Activated CD8-positive, alpha-beta memory T cell treated with anti-CD3 and anti-CD28 coated beads, Interleukin-2, amount 10 ng/mL, durations not matched to agents 7 days and 5 days (primary cell): ENCODE results near the gene ABCD2. TPM values are rescaled to one million over a fixed set of nuclear protein-coding genes. Genes with fewer than 3 reads are reported as not detected.

ENCODE experiments used
- ATAC-seq: fragments of 150-1000 bp; cut with Tn5 transposase; one replicate; pipeline ENCODE4 v1.10.0; 2021; ENCODE audit warnings: moderate library complexity
- CTCF ChIA-PET: fragments of 350-600 bp; sonication (Branson Sonifier 250); formaldehyde crosslinking; loops from one replicate; lab custom pipeline; 2021; ENCODE audit warnings: antibody characterized with exemption; lab: Charles Lee
- DNase-seq: peaks from one replicate; pipeline ENCODE4 v3.0.0-alpha.2; 2020
- H3K27ac Mint-ChIP-seq: one replicate; pipeline ENCODE4 v1.8.0; 2021; ENCODE audit warnings: mild to moderate bottlenecking, mixed read lengths
- H3K27me3 Mint-ChIP-seq: one replicate; pipeline ENCODE4 v1.8.0; 2021; ENCODE audit warnings: mixed read lengths
- H3K36me3 Mint-ChIP-seq: one replicate; pipeline ENCODE4 v1.8.0; 2021; ENCODE audit warnings: mild to moderate bottlenecking, mixed read lengths
- H3K4me1 Mint-ChIP-seq: one replicate; pipeline ENCODE4 v1.8.0; 2021; ENCODE audit warnings: mixed read lengths
- H3K4me3 Mint-ChIP-seq: one replicate; pipeline ENCODE4 v1.8.0; 2021; ENCODE audit warnings: mild to moderate bottlenecking, moderate library complexity, mixed read lengths
- H3K9me3 Mint-ChIP-seq: one replicate; pipeline ENCODE4 v1.8.0; 2022; ENCODE audit warnings: low read depth, mixed read lengths
- total RNA-seq, 2 experiments: library from RNA; stranded (reverse); gene quantifications; one replicate each; pipeline ENCODE4 v1.2.3, GENCODE V29; 2021

ABCD2 gene
- total RNA-seq, 2 experiments from 2014 or later = 25.0 to 26.6 TPM

GRCh38 chr12:39622306-39622705, 2.7 kb upstream of the ABCD2 start:
- CTCF ChIA-PET = interaction anchor here (1.7 to 2.0 kb wide), 3 partner anchors 10 to 304 kb away, joined by 4 to 9 read pairs (median 7); no protein-coding TSS in a partner anchor
- H3K27ac Mint-ChIP-seq = no peak overlapping the region
- DNase-seq = peak; percentile 68
- H3K9me3 Mint-ChIP-seq = no peaks in the 10 kb centered on the region
- ATAC-seq = no peak
- H3K27me3 Mint-ChIP-seq = no peaks in the 10 kb centered on the region
- peaks cover 15% of the 10 kb centered on the region for H3K36me3 Mint-ChIP-seq
- H3K4me3 Mint-ChIP-seq = peak overlapping the region; percentile 25
- peaks cover 39% of the 10 kb centered on the region for H3K4me1 Mint-ChIP-seq

GRCh38 chr12:39621670-39622069, 2.1 kb upstream of the ABCD2 start:
- Mint-ChIP-seq H3K27me3 (no peaks in the 10 kb centered on the region), H3K27ac (no peak overlapping the region), H3K36me3 (peaks cover 18% of the 10 kb centered on the region), H3K4me3 (no peak overlapping the region), H3K4me1 (peaks cover 38% of the 10 kb centered on the region), H3K9me3 (no peaks in the 10 kb centered on the region)
- DNase-seq = no peak
- ATAC-seq = no peak
- CTCF ChIA-PET = interaction anchor here (1.7 to 2.0 kb wide), 3 partner anchors 10 to 304 kb away, joined by 4 to 9 read pairs (median 7); no protein-coding TSS in a partner anchor

- CTCF ChIA-PET = interaction anchor here (0.9 to 2.7 kb wide), 7 partner anchors 8 to 303 kb away, joined by 3 to 17 read pairs (median 4); no protein-coding TSS in a partner anchor
- H3K27me3 Mint-ChIP-seq = no peaks in the 10 kb centered on the region
- H3K36me3 Mint-ChIP-seq = peaks cover 19% of the 10 kb centered on the region
- no peak overlapping the region for H3K4me3 Mint-ChIP-seq
- H3K27ac Mint-ChIP-seq = no peak overlapping the region
- DNase-seq (peak; percentile 78), ATAC-seq (peak; percentile 30)
- H3K4me1 Mint-ChIP-seq = peaks cover 35% of the 10 kb centered on the region
- H3K9me3 Mint-ChIP-seq = no peaks in the 10 kb centered on the region
These were observed 1.4 kb upstream of the ABCD2 start for GRCh38 chr12:39620659-39621658.

GRCh38 chr12:39619316-39619659, 315 bp downstream of the ABCD2 start:
- Mint-ChIP-seq H3K9me3 (no peaks in the 10 kb centered on the region), H3K27ac (no peak overlapping the region), H3K4me3 (no peak overlapping the region), H3K4me1 (peaks cover 28% of the 10 kb centered on the region), H3K27me3 (no peaks in the 10 kb centered on the region), H3K36me3 (peaks cover 22% of the 10 kb centered on the region)
- peak; percentile 68 for DNase-seq
- CTCF ChIA-PET = interaction anchor here (0.7 to 2.7 kb wide), 13 partner anchors 9 to 301 kb away, joined by 3 to 17 read pairs (median 4); partner anchors contain the start of gene KIF21A
- ATAC-seq = peak; percentile 17

- Mint-ChIP-seq H3K27ac (no peak overlapping the region), H3K9me3 (no peaks in the 10 kb centered on the region), H3K27me3 (no peaks in the 10 kb centered on the region), H3K4me3 (no peak overlapping the region), H3K4me1 (peaks cover 29% of the 10 kb centered on the region), H3K36me3 (peaks cover 27% of the 10 kb centered on the region)
- CTCF ChIA-PET = interaction anchor here (1.0 to 2.7 kb wide), 8 partner anchors 10 to 176 kb away, joined by 3 to 17 read pairs (median 5); partner anchors contain the start of gene KIF21A
- peak; percentile 53 for DNase-seq
- ATAC-seq = peak; percentile 2
These were observed 902 bp downstream of the ABCD2 start for GRCh38 chr12:39618701-39619100.

- H3K36me3 Mint-ChIP-seq = peaks cover 32% of the 10 kb centered on the region
- H3K9me3 Mint-ChIP-seq = no peaks in the 10 kb centered on the region
- CTCF ChIA-PET = interaction anchor here (0.6 kb wide), 1 partner anchor 26 kb away, joined by 3 read pairs; no protein-coding TSS in a partner anchor
- no peaks in the 10 kb centered on the region for H3K27me3 Mint-ChIP-seq
- peaks cover 30% of the 10 kb centered on the region for H3K4me1 Mint-ChIP-seq
- no peak overlapping the region for H3K4me3 Mint-ChIP-seq
- no peak for DNase-seq
- ATAC-seq = no peak
- H3K27ac Mint-ChIP-seq = no peak overlapping the region
These were observed 1.7 kb downstream of the ABCD2 start for GRCh38 chr12:39617887-39618286.

GRCh38 chr12:39616666-39617065, 2.9 kb downstream of the ABCD2 start:
- H3K4me3 Mint-ChIP-seq = no peak overlapping the region
- H3K27ac Mint-ChIP-seq = peak overlapping the region; percentile 84
- peaks cover 29% of the 10 kb centered on the region for H3K4me1 Mint-ChIP-seq
- DNase-seq (no peak), ATAC-seq (no peak)
- no peaks in the 10 kb centered on the region for H3K27me3 Mint-ChIP-seq
- H3K36me3 Mint-ChIP-seq = peaks cover 41% of the 10 kb centered on the region
- no peaks in the 10 kb centered on the region for H3K9me3 Mint-ChIP-seq
- CTCF ChIA-PET = interaction anchor here (0.8 to 1.4 kb wide), 2 partner anchors 19 to 490 kb away, joined by 3 to 4 read pairs; no protein-coding TSS in a partner anchor

- peak overlapping the region; percentile 84 for H3K27ac Mint-ChIP-seq
- CTCF ChIA-PET = interaction anchor here (0.8 to 1.4 kb wide), 2 partner anchors 18 to 490 kb away, joined by 3 to 4 read pairs; no protein-coding TSS in a partner anchor
- H3K4me1 Mint-ChIP-seq = peaks cover 31% of the 10 kb centered on the region
- no peaks in the 10 kb centered on the region for H3K9me3 Mint-ChIP-seq
- peaks cover 45% of the 10 kb centered on the region for H3K36me3 Mint-ChIP-seq
- ATAC-seq (no peak), DNase-seq (no peak)
- H3K4me3 Mint-ChIP-seq = no peak overlapping the region
- H3K27me3 Mint-ChIP-seq = no peaks in the 10 kb centered on the region
These were observed 3.4 kb downstream of the ABCD2 start for GRCh38 chr12:39616251-39616650.

- H3K4me1 Mint-ChIP-seq = peaks cover 46% of the 10 kb centered on the region
- H3K27me3 Mint-ChIP-seq = no peaks in the 10 kb centered on the region
- H3K27ac Mint-ChIP-seq = peak overlapping the region; percentile 83
- peaks cover 64% of the 10 kb centered on the region for H3K36me3 Mint-ChIP-seq
- CTCF ChIA-PET = interaction anchor here (1.2 to 2.0 kb wide), 2 partner anchors 72 to 78 kb away, joined by 3 to 7 read pairs; no protein-coding TSS in a partner anchor
- DNase-seq (no peak), ATAC-seq (peak; percentile 35)
- peak overlapping the region; percentile 84 for H3K4me3 Mint-ChIP-seq
- no peaks in the 10 kb centered on the region for H3K9me3 Mint-ChIP-seq
These were observed 6.1 kb downstream of the ABCD2 start for GRCh38 chr12:39613525-39613924.

GRCh38 chr12:39612250-39612649, 7.4 kb downstream of the ABCD2 start:
- DNase-seq (no peak), ATAC-seq (no peak)
- Mint-ChIP-seq H3K27me3 (no peaks in the 10 kb centered on the region), H3K4me3 (peak overlapping the region; percentile 39), H3K27ac (no peak overlapping the region), H3K4me1 (peaks cover 52% of the 10 kb centered on the region), H3K36me3 (peaks cover 66% of the 10 kb centered on the region), H3K9me3 (no peaks in the 10 kb centered on the region)
- CTCF ChIA-PET = interaction anchor here (1.1 to 2.0 kb wide), 3 partner anchors 8 to 79 kb away, joined by 3 to 7 read pairs (median 3); no protein-coding TSS in a partner anchor

- H3K27ac Mint-ChIP-seq = no peak overlapping the region
These were observed 7.8 kb downstream of the ABCD2 start for GRCh38 chr12:39611818-39612217.

GRCh38 chr12:39610436-39611025, 9.1 kb downstream of the ABCD2 start:
- no peak overlapping the region for H3K4me3 Mint-ChIP-seq
- H3K4me1 Mint-ChIP-seq = peaks cover 65% of the 10 kb centered on the region
- no peak overlapping the region for H3K27ac Mint-ChIP-seq
- peaks cover 71% of the 10 kb centered on the region for H3K36me3 Mint-ChIP-seq
- DNase-seq (no peak), ATAC-seq (no peak)
- no peaks in the 10 kb centered on the region for H3K9me3 Mint-ChIP-seq
- H3K27me3 Mint-ChIP-seq = no peaks in the 10 kb centered on the region
- CTCF ChIA-PET = no interaction called here

More at GRCh38 chr12:39611818-39612217, 7.8 kb downstream of the ABCD2 start:
- Mint-ChIP-seq H3K36me3 (peaks cover 68% of the 10 kb centered on the region), H3K9me3 (no peaks in the 10 kb centered on the region), H3K4me3 (peak overlapping the region; percentile 31), H3K27me3 (no peaks in the 10 kb centered on the region), H3K4me1 (peaks cover 55% of the 10 kb centered on the region)
- CTCF ChIA-PET = interaction anchor here (1.1 to 1.2 kb wide), 2 partner anchors 9 to 28 kb away, joined by 3 read pairs; no protein-coding TSS in a partner anchor
- ATAC-seq = no peak
- DNase-seq = no peak
